ENCODE results near the gene ACSM6.

Gene ACSM6

DNA sequence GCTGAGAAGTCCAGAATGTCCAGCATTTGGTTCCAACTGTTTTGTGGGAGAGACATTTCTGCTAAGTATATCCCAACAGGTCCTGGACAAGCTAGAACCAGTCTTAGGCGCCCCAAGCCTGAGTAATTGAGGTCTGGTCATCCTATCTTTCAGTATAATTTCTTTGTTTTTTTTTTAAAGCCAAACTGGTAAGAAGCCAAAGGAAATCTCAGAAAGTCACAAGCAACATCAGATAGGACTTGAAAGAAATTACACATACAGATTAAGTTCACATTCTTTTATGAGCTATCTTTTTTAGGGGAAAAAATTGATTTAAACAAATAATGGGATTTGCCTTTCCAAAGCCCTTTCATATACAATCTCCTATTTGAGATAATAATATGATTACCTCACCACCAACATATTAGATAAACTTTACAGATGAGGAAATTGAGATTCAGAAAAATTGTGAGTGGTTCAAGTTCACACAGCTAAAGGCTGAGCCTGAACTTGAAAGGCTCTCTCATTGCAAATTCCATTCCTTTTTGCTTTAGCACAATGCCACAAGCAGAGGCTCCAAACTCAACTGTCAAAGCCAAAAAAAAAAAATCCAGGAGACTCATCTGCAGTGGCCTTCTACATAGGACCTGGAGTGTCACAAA is 81.8 kb downstream of the ACSM6 start:
- no peak for DNase-seq

DNA sequence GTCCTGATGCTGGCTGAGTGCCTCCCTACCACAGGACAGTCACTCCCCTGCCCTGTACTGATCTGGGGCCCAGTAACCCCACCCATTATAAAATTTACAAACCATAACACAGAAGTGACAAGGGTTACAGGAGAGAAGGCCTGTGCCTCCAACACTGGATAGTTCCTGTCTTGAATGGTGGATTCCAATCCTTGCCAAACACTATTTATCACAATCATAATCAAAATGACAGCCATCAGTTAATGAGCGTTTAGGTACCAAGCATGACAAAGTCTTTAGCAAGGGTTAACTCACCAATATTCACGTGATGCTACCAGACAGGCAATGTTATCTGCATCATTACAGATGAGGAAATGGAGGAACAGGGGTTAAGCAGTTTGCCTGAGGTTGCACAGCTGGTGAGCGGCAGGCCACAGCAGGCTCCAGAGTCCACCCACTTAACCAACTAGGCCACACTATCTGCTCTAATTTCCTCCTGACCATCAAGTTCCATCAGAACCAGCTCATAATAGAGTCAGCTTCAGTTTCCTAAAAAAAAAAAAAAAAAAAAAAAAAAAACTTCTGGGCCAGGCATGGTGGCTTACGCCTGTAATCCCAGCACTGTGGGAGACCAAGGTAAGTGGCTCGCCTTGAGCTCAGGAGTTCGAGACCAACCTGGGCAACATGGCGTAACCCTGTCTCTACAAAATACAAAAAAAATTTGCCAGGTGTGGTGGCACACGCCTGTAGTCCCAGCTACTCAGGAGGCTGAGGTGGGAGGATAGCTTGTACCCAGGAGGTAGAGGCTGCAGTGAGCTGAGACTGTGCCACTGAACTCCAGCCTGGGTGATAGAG is 82.5 kb downstream of the ACSM6 start:
- no peak for DNase-seq

DNA sequence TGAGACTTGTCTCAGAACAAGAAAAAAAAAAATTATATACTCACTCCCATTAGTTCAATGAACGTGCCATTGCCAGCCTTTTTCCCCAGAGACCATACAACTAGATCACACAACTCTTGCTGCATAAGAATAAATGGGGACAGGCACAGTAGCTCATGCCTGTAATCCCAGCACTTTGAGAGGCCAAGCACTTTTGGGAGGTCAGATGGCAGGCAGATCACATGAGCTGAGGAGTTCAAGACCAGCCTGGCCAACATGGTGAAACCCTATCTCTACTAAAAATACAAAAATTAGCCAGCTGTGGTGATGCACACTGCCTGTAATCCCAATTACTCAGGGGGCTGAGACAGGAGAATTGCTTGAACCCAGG is 83.1 kb downstream of the ACSM6 start:
- DNase-seq: no peak

DNA sequence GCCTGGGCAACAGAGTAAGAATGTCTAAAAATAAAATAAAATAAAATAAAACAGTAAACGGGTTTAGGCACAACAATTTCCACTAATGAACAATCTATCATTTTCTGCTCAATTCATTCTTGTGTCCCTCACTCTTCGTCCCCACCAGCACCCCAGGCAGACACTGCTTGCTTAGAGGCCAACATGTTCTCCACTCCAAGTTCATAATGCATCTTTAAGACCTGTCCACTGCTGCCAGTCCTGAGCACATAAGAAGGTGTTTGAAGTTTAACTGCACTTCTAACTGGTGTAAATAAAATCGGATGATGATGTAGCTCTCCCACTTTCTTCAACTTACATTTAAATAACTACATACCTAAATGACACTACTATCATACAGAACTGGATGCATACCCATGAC is 83.6 kb downstream of the ACSM6 start:
- DNase-seq: no peak

Measured in NCI-H2107 (cell line).